NCI-H748 treated with DMSO at 0.1 percent for 48 hours (cell line): ENCODE measurements around the gene PLOD2.
"Not testable (repeated sequence)": the region's sequence is repeated elsewhere in the genome, so short reads cannot be mapped to it uniquely, and the experiment has no call there.

Experiments
- DNase-seq: peaks from one replicate; lab custom pipeline; 2025; lab: John Stamatoyannopoulos, UW

The PLOD2 gene

GRCh38 chr3:146136647-146137046 lies 24.3 kb downstream of the PLOD2 start:
- DNase-seq, result no peak

- no peak for DNase-seq
These were observed 26.5 kb downstream of the PLOD2 start for GRCh38 chr3:146134348-146135117.

- no peak for DNase-seq
These were observed 27.5 kb downstream of the PLOD2 start for GRCh38 chr3:146133441-146133840.

GRCh38 chr3:146131616-146132410 lies 29.2 kb downstream of the PLOD2 start:
- no peak for DNase-seq

DNA sequence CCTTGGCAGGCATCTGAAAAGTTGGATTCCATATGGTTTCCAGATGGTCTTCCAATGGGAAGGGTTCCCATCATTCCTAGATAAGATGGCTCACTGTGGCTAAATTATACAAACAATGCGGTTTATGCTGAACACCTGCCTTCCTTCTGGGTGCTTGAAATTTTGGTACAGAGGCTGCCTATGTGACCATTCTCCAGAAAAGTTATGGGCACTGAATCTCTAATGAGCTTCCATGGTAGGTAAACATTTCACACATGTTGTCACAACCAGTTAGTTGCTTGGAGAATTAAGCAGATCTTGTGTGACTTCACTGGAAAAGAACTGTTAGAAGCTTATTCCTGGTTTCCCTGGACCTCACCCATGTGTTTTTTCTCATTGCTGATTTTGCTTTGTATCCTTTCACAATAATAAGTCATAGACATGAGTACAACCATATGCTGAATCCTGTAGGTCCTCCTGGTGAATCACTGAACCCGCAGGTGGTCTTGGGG lies 30.1 kb downstream of the PLOD2 start:
- no peak for DNase-seq

GRCh38 chr3:146129750-146130149 lies 31.2 kb downstream of the PLOD2 start:
- DNase-seq, result no peak

DNA sequence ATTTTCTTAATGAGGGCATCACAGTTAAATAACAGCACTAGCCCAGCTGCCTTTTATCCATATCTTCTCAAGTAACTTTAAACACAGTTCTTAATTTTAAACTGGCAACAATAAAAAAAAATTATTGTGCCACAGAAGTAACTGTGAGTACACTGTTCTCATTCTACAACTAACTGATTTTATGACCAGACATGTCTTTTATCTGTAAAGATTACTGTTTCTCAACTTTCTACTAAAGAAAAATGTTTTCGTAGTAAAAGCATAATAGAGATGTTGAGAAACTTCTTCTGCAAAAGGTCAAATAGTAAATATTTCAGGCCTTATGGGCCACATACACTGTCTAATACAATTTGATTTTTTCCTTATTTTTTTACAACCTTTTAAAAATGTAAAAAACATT lies 32.0 kb downstream of the PLOD2 start:
- no peak for DNase-seq

DNA sequence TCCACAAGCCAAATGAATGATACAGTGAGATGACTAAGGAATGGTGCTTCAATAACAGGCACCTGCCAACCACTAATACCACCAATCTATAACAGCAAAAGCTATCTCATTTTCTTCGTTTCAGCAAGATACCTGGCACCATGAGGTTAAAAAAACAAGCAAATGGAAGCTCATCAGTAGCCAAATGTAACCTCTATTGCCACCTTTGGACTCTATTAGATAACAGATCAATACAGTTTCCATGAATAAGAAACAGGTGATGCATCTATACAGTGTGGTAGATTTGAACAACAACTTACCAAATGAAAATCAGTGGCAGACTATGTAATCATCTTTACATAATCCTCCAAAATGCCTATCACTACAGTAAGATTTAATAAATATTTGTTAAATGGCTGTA lies 32.8 kb downstream of the PLOD2 start:
- DNase-seq, result no peak

GRCh38 chr3:146125951-146126350 lies 35.0 kb downstream of the PLOD2 start:
- no peak for DNase-seq

DNA sequence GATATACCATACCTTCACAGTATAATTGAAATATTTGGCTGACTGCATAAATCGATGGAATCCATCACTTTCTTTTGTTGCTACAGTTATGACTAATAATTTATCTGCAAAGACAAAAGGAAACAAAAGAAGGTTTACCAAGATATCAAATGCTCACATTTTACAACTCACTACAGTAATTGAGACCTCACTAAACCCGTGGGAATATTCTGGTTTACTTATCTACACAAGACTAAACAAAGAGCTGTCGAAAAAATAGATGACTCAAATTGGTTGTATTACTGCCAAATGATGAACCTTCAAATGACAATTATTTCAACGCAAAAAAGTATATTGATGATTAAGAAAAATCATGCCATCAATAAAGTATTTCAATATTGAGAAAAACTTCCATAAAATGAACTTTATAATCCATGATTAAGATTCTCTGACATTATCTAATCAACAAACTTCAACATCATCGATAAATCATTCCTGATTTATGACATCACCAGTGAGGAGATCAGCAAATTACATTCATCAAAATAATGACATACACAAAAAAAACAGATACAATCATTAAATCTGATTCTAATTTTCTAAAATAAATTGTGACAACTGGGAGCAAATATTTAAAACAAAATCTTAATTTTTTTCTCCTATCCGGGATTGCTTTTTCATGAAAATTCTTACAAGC lies 36.7 kb downstream of the PLOD2 start:
- DNase-seq, result no peak

GRCh38 chr3:146117406-146118285 lies 43.3 kb downstream of the PLOD2 start:
- DNase-seq, result no peak

DNA sequence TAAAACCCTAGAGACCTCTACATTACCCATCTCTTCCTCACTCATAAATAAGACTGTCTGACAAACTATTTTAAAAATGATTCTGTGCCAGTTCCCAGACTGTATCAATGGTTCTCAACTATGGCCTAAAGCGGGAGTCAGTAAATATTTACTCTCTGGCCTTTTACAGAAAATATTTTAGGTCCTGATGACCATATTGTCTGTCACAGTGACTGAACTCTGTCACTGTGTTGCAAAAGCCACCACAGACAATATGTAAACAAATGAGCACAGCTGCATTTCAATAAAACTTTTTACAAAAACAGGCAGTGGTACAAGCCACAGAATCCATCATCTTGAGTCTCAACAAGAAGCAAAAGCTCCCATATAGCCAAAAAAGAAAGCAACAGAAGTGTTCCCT lies 45.4 kb downstream of the PLOD2 start:
- no peak for DNase-seq

DNA sequence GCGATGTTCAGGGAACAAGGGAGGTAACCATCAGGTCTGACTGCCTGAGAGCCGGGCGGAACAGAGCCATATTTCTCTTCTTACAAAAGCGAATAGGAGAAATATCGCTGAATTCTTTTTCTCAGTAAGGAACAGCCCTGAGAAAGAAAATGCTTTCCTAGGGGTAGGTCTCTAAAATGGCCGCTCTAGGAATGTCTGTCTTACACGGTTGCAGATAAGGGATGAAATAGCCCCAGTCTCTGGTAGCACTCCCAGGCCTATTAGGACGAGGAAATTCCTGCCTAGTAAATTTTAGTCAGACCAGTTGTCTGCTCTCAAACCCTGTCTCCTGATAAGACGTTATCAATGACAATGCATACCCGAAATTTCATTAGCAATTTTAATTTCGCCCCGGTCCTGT lies 47.2 kb downstream of the PLOD2 start:
- DNase-seq, result not testable (repeated sequence)

- no peak for DNase-seq
These were observed 49.6 kb downstream of the PLOD2 start for GRCh38 chr3:146111337-146111736.

DNA sequence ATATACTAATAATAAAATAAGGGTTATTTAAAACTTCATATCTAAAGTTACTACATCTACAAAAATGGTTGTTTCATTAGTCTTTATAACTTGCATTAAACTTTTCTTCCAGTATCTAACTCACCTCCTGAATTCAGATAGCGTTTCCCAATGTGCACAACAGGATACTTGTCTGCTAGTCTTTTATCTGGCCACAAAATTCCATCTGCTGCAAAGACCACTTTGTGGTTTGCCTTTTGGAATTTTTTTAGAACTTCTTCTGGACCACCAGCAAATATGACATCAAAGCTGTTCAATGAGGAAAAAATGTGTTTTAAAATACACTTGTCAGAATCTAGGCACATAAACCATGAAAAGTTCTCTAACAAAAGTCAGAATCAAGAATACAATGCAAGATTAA lies 50.8 kb downstream of the PLOD2 start:
- no peak for DNase-seq

- DNase-seq, result no peak
These were observed 54.0 kb downstream of the PLOD2 start for GRCh38 chr3:146106986-146107385.

DNA sequence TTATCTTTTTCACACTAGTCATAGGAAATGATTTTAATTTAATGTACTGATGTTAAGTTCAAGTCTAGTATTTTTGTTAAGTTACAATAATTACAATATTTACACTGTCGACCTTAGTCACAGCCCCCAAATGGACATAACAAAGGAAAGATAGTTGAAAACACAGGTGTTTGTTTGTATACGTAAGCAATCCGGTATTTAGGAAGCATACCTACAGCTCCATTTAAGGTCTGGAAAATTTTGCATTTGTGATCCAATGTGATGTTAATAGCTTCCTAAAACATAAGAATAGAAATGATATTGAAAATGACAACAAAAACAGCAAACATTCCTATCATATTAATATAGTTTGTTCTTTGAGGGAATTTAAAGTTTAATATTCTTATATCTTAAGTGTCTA lies 56.9 kb downstream of the PLOD2 start:
- no peak for DNase-seq

DNA sequence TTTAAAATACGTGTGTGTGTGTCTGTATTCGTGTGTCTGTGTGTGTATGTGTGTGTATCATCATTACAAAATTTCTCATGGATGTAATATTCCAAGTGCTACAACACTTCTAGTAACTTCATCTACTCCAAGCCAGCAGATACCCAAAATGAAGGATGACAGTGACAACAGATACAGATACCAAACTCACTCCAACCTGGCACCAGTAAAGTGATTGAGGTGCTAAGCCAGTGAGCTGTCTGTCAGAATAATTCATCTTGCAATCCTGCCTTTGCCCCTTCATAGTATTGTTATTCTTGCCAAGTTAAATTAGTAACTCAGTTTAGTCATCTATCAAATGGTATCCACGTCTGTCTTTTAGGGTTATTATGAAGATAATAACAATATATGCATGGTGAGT lies 58.1 kb downstream of the PLOD2 start:
- DNase-seq, result no peak

DNA sequence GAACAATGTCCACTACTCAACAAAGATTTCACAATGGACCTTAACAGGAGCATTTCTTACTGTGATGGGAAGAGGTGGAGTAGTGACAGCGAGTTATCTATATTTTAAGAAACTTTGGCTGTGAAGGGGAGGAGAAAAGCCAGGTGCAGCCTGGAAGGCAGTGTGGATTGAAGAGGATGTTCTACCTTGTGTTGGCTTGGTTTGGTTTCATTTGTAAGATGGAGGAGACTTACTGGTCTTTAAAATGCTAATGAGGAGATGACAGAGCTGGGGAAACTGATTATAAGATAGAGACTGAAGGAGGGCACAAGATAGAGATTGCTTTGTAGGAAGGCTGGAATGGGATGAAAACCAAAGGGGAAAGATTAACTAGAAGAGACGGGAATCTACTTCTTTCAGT lies 59.4 kb downstream of the PLOD2 start:
- no peak for DNase-seq

- no peak for DNase-seq
These were observed 60.0 kb downstream of the PLOD2 start for GRCh38 chr3:146100825-146101444.

DNA sequence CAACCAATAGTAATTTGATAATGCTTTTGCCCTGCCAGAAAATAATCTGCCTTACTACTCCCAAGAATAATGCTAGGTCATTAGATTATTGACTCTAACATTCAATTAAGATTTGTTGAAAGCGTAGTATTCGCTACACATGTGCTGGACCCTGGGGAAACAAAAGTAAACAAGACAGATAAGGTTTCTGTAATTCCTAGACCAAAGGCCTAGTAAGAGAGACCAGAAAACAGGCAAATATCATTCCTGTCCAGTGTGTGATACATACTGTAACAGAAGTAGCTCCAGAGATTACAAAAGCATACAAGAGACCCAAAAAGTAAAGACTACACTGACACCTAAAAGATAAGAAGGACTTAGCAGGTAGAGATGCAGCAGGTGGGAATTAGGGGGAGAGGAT lies 60.8 kb downstream of the PLOD2 start:
- DNase-seq, result no peak
